CD4-positive, alpha-beta T cell treated with Interleukin-15 for 4 hours (primary cell): ENCODE data around the gene SMC1B.
"Not testable (repeated sequence)": the region's sequence is repeated elsewhere in the genome, so short reads cannot be mapped to it uniquely, and the experiment has no call there.

Experiments used
- DNase-seq: peaks from one replicate; pipeline ENCODE4 v3.0.0-alpha.2; 2020; ENCODE audit warnings: low spot score

Gene SMC1B

GRCh38 chr22:45421349-45422055 lies 8.1 kb upstream of the SMC1B start:
- DNase-seq, result no peak

- DNase-seq, result no peak
These were observed 7.1 kb upstream of the SMC1B start for GRCh38 chr22:45420539-45420938.

GRCh38 chr22:45420011-45420410 lies 6.6 kb upstream of the SMC1B start:
- DNase-seq, result no peak

- no peak for DNase-seq
These were observed 5.4 kb upstream of the SMC1B start for GRCh38 chr22:45418770-45419138.

- no peak for DNase-seq
These were observed 4.8 kb upstream of the SMC1B start for GRCh38 chr22:45418056-45418769.

- no peak for DNase-seq
These were observed 409 bp downstream of the SMC1B start for GRCh38 chr22:45413013-45413367.

- DNase-seq, result no peak
These were observed 5.6 kb downstream of the SMC1B start for GRCh38 chr22:45407793-45408192.

GRCh38 chr22:45402466-45402985 lies 10.9 kb downstream of the SMC1B start:
- no peak for DNase-seq

- no peak for DNase-seq
These were observed 13.5 kb downstream of the SMC1B start for GRCh38 chr22:45399712-45400445.

- no peak for DNase-seq
These were observed 15.2 kb downstream of the SMC1B start for GRCh38 chr22:45398214-45398613.

- no peak for DNase-seq
These were observed 15.6 kb downstream of the SMC1B start for GRCh38 chr22:45397806-45398205.

GRCh38 chr22:45389546-45389945 lies 23.9 kb downstream of the SMC1B start:
- DNase-seq, result no peak

- no peak for DNase-seq
These were observed 32.1 kb downstream of the SMC1B start for GRCh38 chr22:45381348-45381747.

GRCh38 chr22:45376703-45377102 lies 36.7 kb downstream of the SMC1B start:
- DNase-seq, result no peak

GRCh38 chr22:45376009-45376408 lies 37.4 kb downstream of the SMC1B start:
- DNase-seq, result no peak

GRCh38 chr22:45373592-45373991 lies 39.8 kb downstream of the SMC1B start:
- not testable (repeated sequence) for DNase-seq

- no peak for DNase-seq
These were observed 46.7 kb downstream of the SMC1B start for GRCh38 chr22:45366713-45367112.

GRCh38 chr22:45359627-45360026 lies 53.8 kb downstream of the SMC1B start:
- DNase-seq, result no peak

- DNase-seq, result no peak
These were observed 55.3 kb downstream of the SMC1B start for GRCh38 chr22:45358127-45358526.

- no peak for DNase-seq
These were observed 55.9 kb downstream of the SMC1B start for GRCh38 chr22:45357490-45357889.

GRCh38 chr22:45353786-45354185 lies 59.6 kb downstream of the SMC1B start:
- DNase-seq, result no peak

- not testable (repeated sequence) for DNase-seq
These were observed 60.6 kb downstream of the SMC1B start for GRCh38 chr22:45352757-45353156.

- no peak for DNase-seq
These were observed 61.4 kb downstream of the SMC1B start for GRCh38 chr22:45351956-45352355.
